HUDEP-2 (cell line): Measurements from ENCODE around the gene ZNG1B.
"Not testable (repeated sequence)": the region's sequence is repeated elsewhere in the genome, so short reads cannot be mapped to it uniquely, and the experiment has no call there.

Experiments
- DNase-seq, 76 experiments: peaks; one replicate each; lab custom pipeline; 2025; ENCODE audit not compliant: unreplicated experiment in 76 of 76; lab: John Stamatoyannopoulos, UW

The ZNG1B gene

GRCh38 chr2:113503094-113504042 lies 65.9 kb downstream of the ZNG1B start:
- DNase-seq, result not testable (repeated sequence)

DNA sequence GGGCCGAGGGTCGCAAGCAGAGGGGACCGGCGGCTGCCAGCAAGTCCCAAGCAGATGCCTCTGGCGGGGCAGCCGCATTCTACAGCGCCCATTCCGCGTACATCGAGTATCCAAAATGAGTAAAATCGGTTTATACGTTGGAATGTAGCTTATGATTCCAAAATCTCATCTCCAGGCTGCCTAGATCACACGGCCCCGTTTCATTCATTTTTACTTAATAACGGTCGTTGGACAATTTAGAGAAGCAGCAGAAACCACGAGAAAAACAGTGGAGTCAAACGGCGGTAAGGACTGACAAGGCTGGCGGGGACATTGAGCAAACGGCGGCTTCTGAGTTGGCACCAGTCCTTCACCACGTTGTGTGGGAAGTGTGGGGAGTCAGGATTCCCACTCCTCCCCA lies 66.6 kb downstream of the ZNG1B start:
- not testable (repeated sequence) for DNase-seq

GRCh38 chr2:113507394-113508140 lies 70.1 kb downstream of the ZNG1B start:
- not testable (repeated sequence) for DNase-seq

DNA sequence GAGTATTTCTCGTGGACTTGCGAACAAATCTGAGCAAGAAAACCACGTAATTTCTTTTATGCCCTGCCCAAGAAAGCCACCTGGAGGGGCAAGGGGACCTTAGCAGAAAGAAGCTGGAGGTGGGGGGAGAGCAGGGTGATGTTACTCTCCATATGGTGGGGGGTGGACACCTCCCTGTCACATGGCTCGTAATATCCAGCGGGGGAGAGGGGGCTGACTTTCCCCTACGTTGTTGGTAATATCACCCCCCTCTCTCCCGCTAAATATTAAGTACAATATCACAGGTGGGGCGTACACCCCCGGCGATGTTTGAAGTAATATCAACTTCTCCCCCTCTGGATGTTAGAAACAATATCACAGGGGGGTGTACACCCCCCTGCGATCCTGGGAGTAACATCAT lies 70.7 kb downstream of the ZNG1B start:
- DNase-seq, result not testable (repeated sequence)

DNA sequence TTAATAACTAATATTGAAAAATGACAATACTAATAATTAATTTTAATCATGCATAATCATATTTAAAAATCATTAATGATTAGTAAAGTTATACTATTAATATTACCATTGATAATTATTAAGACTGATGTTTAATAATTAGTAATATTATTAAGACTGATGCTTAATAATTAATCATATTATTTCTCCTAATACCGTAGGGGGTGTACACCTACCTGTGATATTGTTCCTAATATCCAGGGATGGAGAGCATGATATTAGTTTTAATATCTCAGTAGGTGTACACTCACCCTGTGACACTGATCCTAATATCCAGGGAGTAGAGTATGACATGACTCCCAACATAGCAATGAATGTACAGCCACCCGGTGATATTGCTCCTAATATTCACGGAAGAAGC lies 73.4 kb downstream of the ZNG1B start:
- DNase-seq, result not testable (repeated sequence)

- DNase-seq, result not testable (repeated sequence)
Observed at GRCh38 chr2:113511859-113512258, 74.4 kb downstream of the ZNG1B start.

- not testable (repeated sequence) for DNase-seq
Observed at GRCh38 chr2:113515457-113515856, 78.0 kb downstream of the ZNG1B start.

GRCh38 chr2:113515995-113516394 lies 78.5 kb downstream of the ZNG1B start:
- DNase-seq, result not testable (repeated sequence)

GRCh38 chr2:113517025-113517424 lies 79.5 kb downstream of the ZNG1B start:
- DNase-seq, result not testable (repeated sequence)

DNA sequence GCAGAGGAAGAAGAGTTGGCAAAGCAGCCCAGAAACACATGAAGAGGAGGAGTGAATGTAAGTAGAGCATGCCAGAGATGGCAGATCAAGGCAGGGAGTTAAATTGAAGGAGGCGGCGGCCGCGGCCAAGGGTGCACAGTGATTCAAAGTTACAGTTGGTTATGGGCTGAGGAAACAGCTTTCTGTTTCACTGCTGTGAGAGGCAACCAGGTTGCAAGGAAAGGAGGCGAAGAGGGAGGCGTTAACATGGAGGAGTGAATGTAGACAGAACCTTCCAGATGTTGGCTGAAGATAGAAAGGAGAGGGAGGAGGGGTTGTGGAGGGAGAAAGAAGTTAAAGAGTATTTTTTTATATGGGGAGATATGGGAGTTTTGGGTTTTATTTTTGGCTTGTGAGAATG lies 83.3 kb downstream of the ZNG1B start:
- not testable (repeated sequence) for DNase-seq

DNA sequence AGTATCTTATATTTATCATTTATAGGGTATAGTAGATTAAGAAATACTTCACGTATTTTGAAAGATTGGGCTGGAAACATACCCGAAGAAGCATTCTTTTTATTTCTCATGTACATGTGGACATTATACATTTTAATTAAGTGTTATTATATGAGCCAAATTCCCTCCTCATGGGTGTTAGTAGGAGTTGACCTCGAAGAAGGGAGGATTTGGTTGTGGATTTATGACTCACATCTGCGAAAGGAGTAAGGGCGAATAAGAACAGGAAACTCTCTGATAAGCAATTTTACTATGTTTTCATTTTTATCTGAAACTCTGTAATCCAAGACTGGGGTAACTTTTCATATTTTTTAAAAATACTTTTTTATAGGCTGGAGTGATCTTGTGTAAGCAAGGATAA lies 84.0 kb downstream of the ZNG1B start:
- not testable (repeated sequence) for DNase-seq

- DNase-seq, result not testable (repeated sequence)
Observed at GRCh38 chr2:113524986-113525385, 87.5 kb downstream of the ZNG1B start.

DNA sequence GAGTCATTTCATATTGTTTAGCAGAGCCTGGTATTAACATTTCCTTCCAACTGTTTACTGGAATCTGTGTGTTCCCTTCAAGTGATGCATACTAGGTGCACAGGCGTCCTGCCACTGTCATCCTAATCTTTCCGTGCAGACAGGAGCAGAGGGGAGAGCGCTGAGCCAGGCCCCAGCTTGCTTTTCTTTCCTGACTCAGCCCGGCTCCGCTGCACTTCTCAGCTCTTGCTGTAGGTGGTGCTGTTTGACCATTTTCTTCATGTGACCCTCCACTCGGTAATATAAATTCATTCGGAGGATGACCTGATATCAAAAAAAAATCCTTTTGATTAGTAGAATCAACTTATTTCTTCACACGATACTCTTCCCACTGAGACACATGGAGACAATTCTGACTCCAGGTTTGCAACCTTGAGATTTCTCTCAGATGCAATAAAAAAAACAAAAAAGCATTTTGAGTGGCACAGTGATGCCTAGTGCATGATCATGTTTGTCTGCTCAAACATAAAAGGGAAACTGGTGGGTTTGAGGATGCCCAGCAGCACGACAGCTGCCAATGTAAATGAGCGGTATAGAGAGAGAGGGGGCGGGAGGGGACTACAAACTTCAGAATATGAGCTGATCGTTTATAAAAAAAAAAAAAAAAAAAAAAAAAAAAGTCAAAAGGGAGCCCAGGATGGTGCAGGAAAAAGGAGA lies 90.0 kb downstream of the ZNG1B start:
- not testable (repeated sequence) for DNase-seq

DNA sequence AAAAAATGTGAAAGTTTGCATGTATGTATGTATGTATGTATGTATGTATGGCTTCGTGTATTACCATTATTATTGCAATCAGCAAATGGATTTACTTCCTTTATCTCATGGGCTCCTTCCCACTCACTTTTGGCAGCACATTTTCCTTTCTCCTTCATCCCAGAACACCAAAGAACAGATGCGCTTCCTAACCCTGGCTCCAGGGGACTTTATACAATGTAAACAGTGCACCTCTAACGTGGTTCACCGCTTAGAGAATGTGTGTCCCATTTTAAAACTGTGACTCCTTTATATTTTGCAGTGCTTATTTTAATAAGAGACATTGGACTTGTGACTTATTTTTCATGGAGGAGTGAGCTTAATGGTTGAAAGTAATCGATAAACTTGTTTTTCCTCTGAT lies 90.6 kb downstream of the ZNG1B start:
- DNase-seq, result not testable (repeated sequence)

- DNase-seq, result not testable (repeated sequence)
Observed at GRCh38 chr2:113528904-113529303, 91.4 kb downstream of the ZNG1B start.

GRCh38 chr2:113532991-113533390 lies 95.5 kb downstream of the ZNG1B start:
- DNase-seq, result not testable (repeated sequence)

DNA sequence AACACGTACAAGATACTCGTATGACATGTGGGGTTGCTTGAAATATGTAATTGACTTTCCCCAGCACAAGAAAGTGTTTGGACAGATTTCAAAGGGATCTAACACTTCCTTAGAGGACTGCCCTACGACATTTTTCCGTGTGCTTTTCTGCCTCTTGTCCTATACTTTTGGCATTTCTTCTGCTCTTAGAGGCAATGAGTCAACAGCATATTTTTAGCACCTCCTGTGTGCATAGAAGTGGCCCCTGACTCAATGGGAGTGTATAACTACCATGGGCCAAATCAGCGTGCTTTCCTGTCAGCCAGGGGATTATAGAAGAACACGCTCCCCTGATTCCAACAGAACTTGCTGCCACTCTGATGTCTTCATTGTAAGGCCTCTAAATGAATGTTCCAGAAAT lies 99.1 kb downstream of the ZNG1B start:
- DNase-seq, result not testable (repeated sequence)

DNA sequence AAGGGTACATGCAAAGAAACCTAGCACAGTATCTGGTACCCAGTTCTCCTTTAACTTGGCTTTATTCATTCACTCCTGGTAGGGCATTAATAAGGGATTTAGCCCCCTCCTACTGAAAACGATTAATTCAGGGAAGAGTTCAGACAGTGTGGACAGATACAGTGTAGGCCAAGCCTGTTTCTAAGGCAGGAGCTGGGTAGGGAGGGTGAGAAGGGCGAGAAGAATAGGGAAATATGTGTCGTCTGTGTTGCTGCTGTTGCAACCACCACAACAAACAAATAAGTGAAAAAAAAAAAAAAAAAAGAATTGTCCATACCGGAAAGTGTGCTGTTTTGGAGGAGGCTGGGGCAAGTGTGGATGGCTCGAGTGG lies 103.3 kb downstream of the ZNG1B start:
- DNase-seq, result not testable (repeated sequence)

GRCh38 chr2:113541204-113541975 lies 103.9 kb downstream of the ZNG1B start:
- DNase-seq, result not testable (repeated sequence)

- not testable (repeated sequence) for DNase-seq
Observed at GRCh38 chr2:113541976-113542485, 104.5 kb downstream of the ZNG1B start.
